ENCODE measurements around the gene ELF4.

ELF4 gene

DNA sequence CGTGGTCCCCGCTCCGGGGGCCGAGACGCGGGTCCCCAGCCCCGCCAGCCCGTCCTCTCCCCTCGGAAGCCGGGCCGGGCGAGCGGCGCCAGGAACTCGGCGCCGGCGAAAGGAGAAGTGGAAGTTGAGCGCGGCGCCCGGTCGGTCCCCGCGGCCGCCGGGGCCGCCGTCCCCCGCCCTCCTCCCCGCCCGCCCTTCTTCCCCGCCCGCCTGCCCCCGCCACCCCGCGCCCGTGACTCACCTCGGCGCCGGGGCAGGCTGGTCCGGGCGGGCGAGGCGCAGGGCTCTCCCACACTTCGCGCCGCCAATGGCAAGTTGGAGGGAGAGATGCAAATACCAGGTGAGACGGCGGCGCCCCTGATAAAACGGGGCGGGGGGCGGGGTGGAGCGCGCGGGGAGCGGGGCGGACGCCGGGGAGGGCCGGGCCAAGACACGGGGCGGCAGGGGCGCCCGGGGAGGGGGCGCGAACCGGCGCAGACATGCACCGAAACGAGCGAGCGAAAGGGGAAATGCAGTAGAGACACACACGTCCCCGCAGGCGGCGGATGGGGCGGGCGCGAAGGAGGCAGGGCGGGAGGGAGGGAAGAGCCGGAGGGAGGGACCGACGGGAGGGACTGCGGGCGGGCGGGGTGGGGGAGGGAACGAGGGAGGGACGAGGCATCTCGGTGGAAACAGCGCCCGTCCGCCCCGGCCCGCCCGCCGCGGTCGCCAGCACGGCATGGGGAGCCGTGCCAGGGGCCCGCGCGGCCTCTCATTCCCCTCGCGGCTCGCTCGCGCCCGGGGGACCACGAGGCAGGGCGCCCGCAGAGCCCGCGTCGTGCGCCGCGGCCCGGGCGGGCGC lies at the start of gene ELF4:
Gene ELF4, minus strand, starts transcription at position 119 of the 841 bp plus-strand sequence. CDS start 29,167 bp downstream, outside the sequence.
- peak within 1 kb of the TSS; percentile 100 for H3K4me2 ChIP-seq (ENCODE audit: low read length)
- H4K20me1 ChIP-seq (ENCODE audit: insufficient read depth, low read length) = peaks cover 34% of the 10 kb centered on the region
- peak within 1 kb of the TSS; percentile 99 for H3K9ac ChIP-seq (ENCODE audit: low read length)
- H3K36me3 ChIP-seq (replicated peaks; ENCODE audit: low read depth, low read length) = peaks cover 13% of the 10 kb centered on the region
- 0 out of 2 replicates have a peak within 1 kb of the TSS, but pooled peaks have one; percentile 14 for H2AFZ ChIP-seq (ENCODE audit: low read depth, low read length)
- peaks cover 53% of the 10 kb centered on the region for H3K4me1 ChIP-seq (ENCODE audit: low read length)
- peak within 1 kb of the TSS; percentile 99 for H3K4me3 ChIP-seq (ENCODE audit: low read length)
- H3K9me3 ChIP-seq (ENCODE audit: insufficient read depth, low read length) = no peaks in the 10 kb centered on the region
- TF ChIP-seq, protein P1, sequence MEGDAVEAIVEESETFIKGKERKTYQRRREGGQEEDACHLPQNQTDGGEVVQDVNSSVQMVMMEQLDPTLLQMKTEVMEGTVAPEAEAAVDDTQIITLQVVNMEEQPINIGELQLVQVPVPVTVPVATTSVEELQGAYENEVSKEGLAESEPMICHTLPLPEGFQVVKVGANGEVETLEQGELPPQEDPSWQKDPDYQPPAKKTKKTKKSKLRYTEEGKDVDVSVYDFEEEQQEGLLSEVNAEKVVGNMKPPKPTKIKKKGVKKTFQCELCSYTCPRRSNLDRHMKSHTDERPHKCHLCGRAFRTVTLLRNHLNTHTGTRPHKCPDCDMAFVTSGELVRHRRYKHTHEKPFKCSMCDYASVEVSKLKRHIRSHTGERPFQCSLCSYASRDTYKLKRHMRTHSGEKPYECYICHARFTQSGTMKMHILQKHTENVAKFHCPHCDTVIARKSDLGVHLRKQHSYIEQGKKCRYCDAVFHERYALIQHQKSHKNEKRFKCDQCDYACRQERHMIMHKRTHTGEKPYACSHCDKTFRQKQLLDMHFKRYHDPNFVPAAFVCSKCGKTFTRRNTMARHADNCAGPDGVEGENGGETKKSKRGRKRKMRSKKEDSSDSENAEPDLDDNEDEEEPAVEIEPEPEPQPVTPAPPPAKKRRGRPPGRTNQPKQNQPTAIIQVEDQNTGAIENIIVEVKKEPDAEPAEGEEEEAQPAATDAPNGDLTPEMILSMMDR (IDR thresholded peaks at IDR 0.05; ENCODE audit: low read depth, low read length) = no peak
- TF ChIP-seq EZH2phosphoT487 (IDR thresholded peaks at IDR 0.05; ENCODE audit: low read depth) = no peak
- H3K27ac ChIP-seq (ENCODE audit: low read length) = peak within 1 kb of the TSS; percentile 93
- H3K79me2 ChIP-seq (ENCODE audit: low read length) = peaks cover 62% of the 10 kb centered on the region
- H3K27me3 ChIP-seq (ENCODE audit: low read depth, low read length) = no peaks in the 10 kb centered on the region

DNA sequence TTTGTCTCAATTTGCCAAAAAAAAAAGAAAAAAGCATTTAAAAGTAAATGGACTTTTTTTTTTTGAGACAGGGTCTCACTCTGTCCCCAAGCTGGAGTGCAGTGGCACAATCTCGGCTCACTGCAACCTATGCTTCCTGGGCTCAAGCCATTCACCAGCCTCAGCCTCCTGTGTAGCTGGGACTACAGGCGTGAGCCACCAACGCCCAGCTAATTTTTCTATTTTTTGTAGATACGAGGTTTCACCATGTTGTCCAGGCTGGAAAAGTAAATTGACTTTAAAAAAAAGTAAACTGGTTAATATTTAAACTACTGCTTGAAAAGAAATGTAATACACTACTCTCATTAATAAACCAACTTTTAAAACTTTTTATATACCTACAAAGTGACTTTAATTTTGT lies 49.5 kb upstream of the ELF4 start:
- no peak overlapping the region for H2AFZ ChIP-seq (ENCODE audit: low read depth, low read length)
- no peaks in the 10 kb centered on the region for H3K9me3 ChIP-seq (ENCODE audit: insufficient read depth, low read length)
- peaks cover 55% of the 10 kb centered on the region for H3K79me2 ChIP-seq (ENCODE audit: low read length)
- no peak overlapping the region for H3K27ac ChIP-seq (ENCODE audit: low read length)
- no peak overlapping the region for H3K9ac ChIP-seq (ENCODE audit: low read length)
- TF ChIP-seq EZH2phosphoT487 (IDR thresholded peaks at IDR 0.05; ENCODE audit: low read depth) = no peak
- TF ChIP-seq, protein P1 (IDR thresholded peaks at IDR 0.05; ENCODE audit: low read depth, low read length) = no peak
- no peaks in the 10 kb centered on the region for H4K20me1 ChIP-seq (ENCODE audit: insufficient read depth, low read length)
- H3K27me3 ChIP-seq (ENCODE audit: low read depth, low read length) = no peaks in the 10 kb centered on the region
- peaks cover 6% of the 10 kb centered on the region for H3K4me1 ChIP-seq (ENCODE audit: low read length)
- no peak overlapping the region for H3K4me3 ChIP-seq (ENCODE audit: low read length)
- H3K36me3 ChIP-seq (replicated peaks; ENCODE audit: low read depth, low read length) = peaks cover 6% of the 10 kb centered on the region
- H3K4me2 ChIP-seq (ENCODE audit: low read length) = no peak overlapping the region

DNA sequence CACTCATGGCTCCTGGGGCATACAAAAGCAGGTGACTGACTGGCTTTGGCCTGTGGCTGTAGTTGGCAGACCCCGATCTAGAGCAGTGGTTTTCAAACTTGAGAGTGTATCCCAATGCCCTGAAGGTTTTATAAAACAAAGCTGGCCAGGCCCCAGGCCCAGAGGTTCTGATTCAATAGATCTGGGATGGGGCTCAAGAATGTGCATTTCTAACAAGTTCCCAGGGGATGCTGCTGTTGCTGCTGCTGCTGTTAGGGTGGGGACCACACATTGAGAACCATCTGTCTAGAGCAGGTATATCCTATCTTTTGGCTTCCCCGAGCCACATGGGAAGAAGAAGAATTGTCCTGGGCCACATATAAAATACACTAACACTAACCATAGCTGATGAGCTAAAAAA lies 48.0 kb upstream of the ELF4 start:
- H2AFZ ChIP-seq (ENCODE audit: low read depth, low read length) = no peak overlapping the region
- no peak overlapping the region for H3K4me2 ChIP-seq (ENCODE audit: low read length)
- TF ChIP-seq, protein P1 (IDR thresholded peaks at IDR 0.05; ENCODE audit: low read depth, low read length) = no peak
- no peak for TF ChIP-seq EZH2phosphoT487 (IDR thresholded peaks at IDR 0.05; ENCODE audit: low read depth)
- no peak overlapping the region for H3K9ac ChIP-seq (ENCODE audit: low read length)
- no peaks in the 10 kb centered on the region for H3K27me3 ChIP-seq (ENCODE audit: low read depth, low read length)
- no peaks in the 10 kb centered on the region for H3K9me3 ChIP-seq (ENCODE audit: insufficient read depth, low read length)
- H3K79me2 ChIP-seq (ENCODE audit: low read length) = peaks cover 42% of the 10 kb centered on the region
- no peaks in the 10 kb centered on the region for H3K4me1 ChIP-seq (ENCODE audit: low read length)
- no peak overlapping the region for H3K4me3 ChIP-seq (ENCODE audit: low read length)
- H4K20me1 ChIP-seq (ENCODE audit: insufficient read depth, low read length) = no peaks in the 10 kb centered on the region
- H3K36me3 ChIP-seq (replicated peaks; ENCODE audit: low read depth, low read length) = peaks cover 6% of the 10 kb centered on the region
- H3K27ac ChIP-seq (ENCODE audit: low read length) = no peak overlapping the region

DNA sequence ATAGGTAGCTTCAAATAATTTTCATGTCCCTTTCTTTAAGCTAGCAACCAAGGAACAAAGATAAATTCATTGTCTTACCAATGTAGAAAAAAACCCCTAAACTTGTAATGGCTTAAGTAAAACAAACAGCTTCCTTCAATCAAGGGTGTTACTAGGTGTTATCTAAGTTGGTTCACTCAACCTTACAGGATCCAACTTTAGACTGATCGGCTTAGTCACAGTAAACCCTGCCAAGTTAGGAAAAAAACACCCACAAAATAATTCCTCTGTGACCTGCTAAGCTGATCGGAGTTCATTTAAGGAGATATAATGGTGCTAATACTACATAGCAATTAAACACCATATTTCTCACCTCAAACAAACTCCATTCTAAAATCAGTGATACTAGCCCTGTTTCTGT lies 45.3 kb upstream of the ELF4 start:
- peaks cover 4% of the 10 kb centered on the region for H3K36me3 ChIP-seq (replicated peaks; ENCODE audit: low read depth, low read length)
- H3K9me3 ChIP-seq (ENCODE audit: insufficient read depth, low read length) = no peaks in the 10 kb centered on the region
- no peak overlapping the region for H3K27ac ChIP-seq (ENCODE audit: low read length)
- H3K4me1 ChIP-seq (ENCODE audit: low read length) = no peaks in the 10 kb centered on the region
- peaks cover 22% of the 10 kb centered on the region for H3K79me2 ChIP-seq (ENCODE audit: low read length)
- no peak overlapping the region for H3K4me2 ChIP-seq (ENCODE audit: low read length)
- TF ChIP-seq, protein P1 (IDR thresholded peaks at IDR 0.05; ENCODE audit: low read depth, low read length) = no peak
- no peak for TF ChIP-seq EZH2phosphoT487 (IDR thresholded peaks at IDR 0.05; ENCODE audit: low read depth)
- no peaks in the 10 kb centered on the region for H3K27me3 ChIP-seq (ENCODE audit: low read depth, low read length)
- H4K20me1 ChIP-seq (ENCODE audit: insufficient read depth, low read length) = no peaks in the 10 kb centered on the region
- H3K9ac ChIP-seq (ENCODE audit: low read length) = no peak overlapping the region
- H3K4me3 ChIP-seq (ENCODE audit: low read length) = no peak overlapping the region
- no peak overlapping the region for H2AFZ ChIP-seq (ENCODE audit: low read depth, low read length)

All from OCI-LY3 (cell line).